GM18511 (cell line): ENCODE results near the gene SYT13.
"Not testable (repeated sequence)": the region's sequence is repeated elsewhere in the genome, so short reads cannot be mapped to it uniquely, and the experiment has no call there.

Source experiments
- ATAC-seq: cut with Tn5 transposase; IDR thresholded peaks from one replicate; pipeline ENCODE4 v1.9.1; 2021; ENCODE audit warnings: mild to moderate bottlenecking, moderate library complexity; ENCODE audit not compliant: unreplicated experiment

SYT13 gene

GRCh38 chr11:45250035-45250718, 36.0 kb downstream of the SYT13 start:
- ATAC-seq, result no peak

GRCh38 chr11:45249372-45249771, 36.8 kb downstream of the SYT13 start:
- not testable (repeated sequence) for ATAC-seq

- no peak for ATAC-seq
These were observed 37.6 kb downstream of the SYT13 start for GRCh38 chr11:45248501-45249011.

- no peak for ATAC-seq
These were observed 38.7 kb downstream of the SYT13 start for GRCh38 chr11:45247433-45247832.

GRCh38 chr11:45246241-45246640, 39.9 kb downstream of the SYT13 start:
- ATAC-seq, result no peak

- ATAC-seq, result no peak
These were observed 40.7 kb downstream of the SYT13 start for GRCh38 chr11:45245218-45246045.

GRCh38 chr11:45243967-45244366, 42.2 kb downstream of the SYT13 start:
- no peak for ATAC-seq

- ATAC-seq, result no peak
These were observed 46.4 kb downstream of the SYT13 start for GRCh38 chr11:45239733-45240132.

- no peak for ATAC-seq
These were observed 47.4 kb downstream of the SYT13 start for GRCh38 chr11:45238724-45239123.

- no peak for ATAC-seq
These were observed 48.3 kb downstream of the SYT13 start for GRCh38 chr11:45237711-45238315.

- no peak for ATAC-seq
These were observed 51.7 kb downstream of the SYT13 start for GRCh38 chr11:45234306-45235006.

- ATAC-seq, result no peak
These were observed 52.4 kb downstream of the SYT13 start for GRCh38 chr11:45233804-45234170.

GRCh38 chr11:45233121-45233803, 52.9 kb downstream of the SYT13 start:
- ATAC-seq, result peak; percentile 72

GRCh38 chr11:45232341-45233080, 53.6 kb downstream of the SYT13 start:
- no peak for ATAC-seq

GRCh38 chr11:45229401-45230020, 56.6 kb downstream of the SYT13 start:
- no peak for ATAC-seq

- no peak for ATAC-seq
These were observed 58.3 kb downstream of the SYT13 start for GRCh38 chr11:45227836-45228235.

- no peak for ATAC-seq
These were observed 59.2 kb downstream of the SYT13 start for GRCh38 chr11:45226901-45227300.

GRCh38 chr11:45225961-45226871, 59.9 kb downstream of the SYT13 start:
- no peak for ATAC-seq
